Measurements from ENCODE around the gene CCNA2.

The CCNA2 gene

GRCh38 chr4:121773883-121774282 is 49.8 kb downstream of the CCNA2 start:
- no peak for DNase-seq (ENCODE audit: low read depth)

GRCh38 chr4:121771869-121772268 is 51.8 kb downstream of the CCNA2 start:
- DNase-seq (ENCODE audit: low read depth) = no peak

- DNase-seq (ENCODE audit: low read depth) = no peak
Measured at GRCh38 chr4:121769341-121769740, 54.3 kb downstream of the CCNA2 start.

- no peak for DNase-seq (ENCODE audit: low read depth)
Measured at GRCh38 chr4:121767166-121767565, 56.5 kb downstream of the CCNA2 start.

Measured in stimulated activated CD8-positive, alpha-beta memory T cell treated with anti-CD3 and anti-CD28 coated beads, Interleukin-12 subunit alpha, Interleukin-12 subunit beta, amount 100 ng/mL, for 1 hour (primary cell).